Endothelial cell of umbilical vein (primary cell): ENCODE measurements around the gene UBE2C.

Source experiments
- CTCF ChIP-seq, 2 donors: IDR thresholded peaks; 1 replicate in 1 of 2; 2 replicates in 1 of 2; pipeline ENCODE4 v1.5.1; 2011; ENCODE audit warnings: low read length in 2 of 2, mild to moderate bottlenecking in 2 of 2, moderate library complexity in 2 of 2, control low read depth in 1 of 2, inconsistent platforms in 1 of 2, low read depth in 1 of 2; ENCODE audit not compliant: insufficient read depth in 1 of 2; ENCODE audit errors: extremely low read depth in 1 of 2
- EZH2 ChIP-seq: IDR thresholded peaks from 2 replicates; pipeline ENCODE4 v1.6.1; 2012; ENCODE audit warnings: borderline replicate concordance, low read depth, mild to moderate bottlenecking, moderate library complexity, low read length, inconsistent platforms; ENCODE audit not compliant: severe bottlenecking
- MYC ChIP-seq: IDR thresholded peaks from one replicate; pipeline ENCODE4 v1.6.1; 2011; ENCODE audit warnings: mild to moderate bottlenecking, low read depth, low read length
- POLR2A ChIP-seq: IDR thresholded peaks from 2 replicates; pipeline ENCODE4 v1.6.1; 2012; ENCODE audit warnings: low read depth, mild to moderate bottlenecking, control low read depth, low read length
- POLR2AphosphoS5 ChIP-seq: IDR thresholded peaks from 2 replicates; pipeline ENCODE4 v1.6.1; 2012; ENCODE audit warnings: low read depth, mild to moderate bottlenecking, control low read depth, low read length, moderate library complexity; ENCODE audit not compliant: insufficient read depth

GRCh38 chr20:45783656-45784294 lies 28.7 kb upstream of the UBE2C start:
- TF ChIP-seq CTCF (IDR thresholded peaks at IDR 0.05; ENCODE audit: extremely low read depth in 1 of 2, insufficient read depth in 1 of 2, low read depth in 1 of 2, low read length in 2 of 2): no peak
- no peak for TF ChIP-seq POLR2A
- TF ChIP-seq POLR2AphosphoS5: no peak
- TF ChIP-seq EZH2: no peak
- TF ChIP-seq MYC: no peak
